Activated T-cell treated with anti-CD3 and anti-CD28 coated beads, Interleukin-2, amount 50 U/mL, for 4 hours (primary cell): ENCODE results near the gene TET2. TPM values are rescaled to one million over a fixed set of nuclear protein-coding genes. Genes with fewer than 3 reads are reported as not detected.

Source experiments
- ATAC-seq, 2 donors: fragments of 200-7000 bp; cut with Tn5 transposase; one replicate each; pipeline ENCODE4 v1.10.0; 2021
- DNase-seq: peaks from one replicate; pipeline ENCODE4 v3.0.0-alpha.2; 2020
- H3K27me3 Mint-ChIP-seq: one replicate; pipeline ENCODE4 v1.8.0; 2021; ENCODE audit warnings: low read depth, mixed read lengths
- H3K36me3 Mint-ChIP-seq: one replicate; pipeline ENCODE4 v1.8.0; 2022; ENCODE audit warnings: mixed read lengths; ENCODE audit not compliant: insufficient read depth
- H3K4me1 Mint-ChIP-seq: one replicate; pipeline ENCODE4 v1.8.0; 2021; ENCODE audit warnings: low read depth, mixed read lengths
- H3K4me3 Mint-ChIP-seq: one replicate; pipeline ENCODE4 v1.8.0; 2021; ENCODE audit warnings: mild to moderate bottlenecking, moderate library complexity, mixed read lengths
- H3K9me3 Mint-ChIP-seq: one replicate; pipeline ENCODE4 v1.8.0; 2021; ENCODE audit warnings: mixed read lengths
- total RNA-seq, 3 donors: library from RNA; stranded (reverse); gene quantifications; one replicate each; pipeline ENCODE4 v1.2.1, GENCODE V29; 2021

The TET2 gene
- total RNA-seq, 3 donors from 2014 or later: 30.0 to 38.3 (median 35.7) TPM

GRCh38 chr4:105257817-105258495 lies 111.3 kb downstream of the TET2 start:
- Mint-ChIP-seq H3K36me3 (peaks cover 44% of the 10 kb centered on the region), H3K4me1 (no peaks in the 10 kb centered on the region), H3K9me3 (peaks cover 17% of the 10 kb centered on the region), H3K4me3 (no peak overlapping the region), H3K27me3 (no peaks in the 10 kb centered on the region)
- ATAC-seq (no peak), DNase-seq (no peak)

DNA sequence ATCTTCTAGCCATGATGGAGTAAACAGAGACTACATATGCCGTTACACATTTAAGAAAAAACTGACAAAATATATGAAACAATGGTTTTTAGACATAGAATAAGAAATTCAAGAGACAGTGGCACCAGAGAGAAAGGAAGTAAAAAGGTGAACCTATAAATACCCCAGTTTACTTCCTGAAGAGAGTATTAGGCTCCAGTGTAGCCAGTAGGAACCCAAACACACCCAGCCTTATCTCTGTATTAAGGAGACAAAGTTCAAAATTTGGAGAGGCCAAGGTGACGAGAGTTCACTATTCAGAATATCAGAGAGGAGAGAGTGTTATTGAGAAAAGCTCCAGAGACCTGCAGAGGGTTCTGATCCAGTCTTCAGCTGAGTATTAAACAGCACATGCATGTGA lies 119.0 kb downstream of the TET2 start:
- Mint-ChIP-seq H3K36me3 (peaks cover 68% of the 10 kb centered on the region), H3K4me1 (no peaks in the 10 kb centered on the region), H3K4me3 (no peak overlapping the region), H3K9me3 (no peaks in the 10 kb centered on the region), H3K27me3 (no peaks in the 10 kb centered on the region)
- DNase-seq (no peak), ATAC-seq (no peak)

- peaks cover 5% of the 10 kb centered on the region for H3K4me1 Mint-ChIP-seq
- H3K27me3 Mint-ChIP-seq: no peaks in the 10 kb centered on the region
- no peak for DNase-seq
- H3K36me3 Mint-ChIP-seq: peaks cover 71% of the 10 kb centered on the region
- ATAC-seq: no peak
- no peak overlapping the region for H3K4me3 Mint-ChIP-seq
- no peaks in the 10 kb centered on the region for H3K9me3 Mint-ChIP-seq
Measured at GRCh38 chr4:105267280-105267679, 120.6 kb downstream of the TET2 start.

DNA sequence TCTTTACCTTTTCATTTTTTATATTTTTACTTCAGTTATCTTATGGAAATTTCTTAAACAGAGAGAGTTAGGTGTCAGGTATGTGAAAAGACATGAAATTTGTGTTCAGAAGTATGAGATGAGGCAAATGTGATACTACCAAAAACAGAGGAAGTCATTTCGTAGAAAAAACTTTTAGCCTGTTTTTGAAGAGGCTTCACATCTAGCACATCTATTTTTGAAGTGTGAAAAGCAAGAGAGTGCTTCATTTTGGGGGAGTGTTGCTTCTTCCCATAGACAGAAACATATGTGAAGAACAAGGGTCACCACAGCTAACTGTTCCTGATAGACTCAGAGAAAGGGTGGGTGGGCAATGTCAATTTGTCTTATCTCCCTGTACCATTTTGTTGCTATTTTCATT lies 125.3 kb downstream of the TET2 start:
- H3K27me3 Mint-ChIP-seq: no peaks in the 10 kb centered on the region
- H3K9me3 Mint-ChIP-seq: no peaks in the 10 kb centered on the region
- H3K36me3 Mint-ChIP-seq: peaks cover 77% of the 10 kb centered on the region
- ATAC-seq (no peak), DNase-seq (no peak)
- H3K4me3 Mint-ChIP-seq: no peak overlapping the region
- H3K4me1 Mint-ChIP-seq: peaks cover 16% of the 10 kb centered on the region

DNA sequence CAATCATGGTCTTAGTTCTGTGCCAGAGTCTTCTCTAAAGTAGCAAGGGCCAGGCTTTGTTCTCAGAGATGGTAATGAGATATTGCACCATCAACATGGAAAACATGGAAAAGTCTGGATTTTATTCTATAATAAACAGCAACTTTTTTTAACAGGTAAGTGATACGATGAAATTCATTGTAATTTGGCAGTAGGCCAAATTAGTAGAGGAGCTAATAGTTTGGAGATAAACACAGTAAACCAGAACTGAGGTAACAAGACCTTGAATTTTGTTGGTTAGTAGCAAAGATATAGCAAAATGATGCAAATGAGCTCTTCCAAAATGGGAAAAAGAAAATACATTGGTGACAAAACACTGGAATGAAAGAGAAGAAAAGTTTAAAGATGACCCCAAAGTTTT lies 126.6 kb downstream of the TET2 start:
- H3K4me3 Mint-ChIP-seq: no peak overlapping the region
- H3K4me1 Mint-ChIP-seq: peaks cover 16% of the 10 kb centered on the region
- H3K27me3 Mint-ChIP-seq: no peaks in the 10 kb centered on the region
- H3K36me3 Mint-ChIP-seq: peaks cover 75% of the 10 kb centered on the region
- ATAC-seq (no peak), DNase-seq (no peak)
- no peaks in the 10 kb centered on the region for H3K9me3 Mint-ChIP-seq

- Mint-ChIP-seq H3K9me3 (no peaks in the 10 kb centered on the region), H3K36me3 (peaks cover 70% of the 10 kb centered on the region), H3K4me1 (peaks cover 19% of the 10 kb centered on the region), H3K27me3 (no peaks in the 10 kb centered on the region), H3K4me3 (no peak overlapping the region)
- no peak for DNase-seq
- no peak for ATAC-seq
Measured at GRCh38 chr4:105274090-105274489, 127.4 kb downstream of the TET2 start.

- Mint-ChIP-seq H3K4me1 (peaks cover 20% of the 10 kb centered on the region), H3K27me3 (no peaks in the 10 kb centered on the region), H3K9me3 (no peaks in the 10 kb centered on the region), H3K36me3 (peaks cover 65% of the 10 kb centered on the region), H3K4me3 (no peak overlapping the region)
- DNase-seq: no peak
- ATAC-seq: no peak
Measured at GRCh38 chr4:105274504-105274903, 127.8 kb downstream of the TET2 start.

DNA sequence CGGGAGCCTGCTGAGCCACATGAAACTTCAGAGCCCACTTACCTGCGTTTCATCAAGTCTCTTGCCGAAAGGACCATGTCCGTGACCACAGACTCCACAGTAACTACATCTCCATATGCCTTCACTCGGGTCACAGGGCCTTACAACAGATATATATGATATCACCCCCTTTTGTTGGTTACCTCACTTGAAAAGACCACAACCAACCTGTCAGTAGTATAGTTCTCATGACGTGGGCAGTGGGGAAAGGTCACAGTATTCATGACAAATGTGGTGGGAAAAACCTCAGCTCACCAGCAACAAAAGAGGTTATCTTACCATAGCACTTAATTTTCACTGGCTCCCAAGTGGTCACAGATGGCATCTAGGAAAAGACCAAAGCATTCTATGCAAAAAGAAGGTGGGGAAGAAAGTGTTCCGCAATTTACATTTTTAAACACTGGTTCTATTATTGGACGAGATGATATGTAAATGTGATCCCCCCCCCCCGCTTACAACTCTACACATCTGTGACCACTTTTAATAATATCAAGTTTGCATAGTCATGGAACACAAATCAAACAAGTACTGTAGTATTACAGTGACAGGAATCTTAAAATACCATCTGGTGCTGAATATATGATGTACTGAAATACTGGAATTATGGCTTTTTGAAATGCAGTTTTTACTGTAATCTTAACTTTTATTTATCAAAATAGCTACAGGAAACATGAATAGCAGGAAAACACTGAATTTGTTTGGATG lies 129.9 kb downstream of the TET2 start:
- DNase-seq (no peak), ATAC-seq (peak in 1 of 2 donors; percentile 17)
- peaks cover 17% of the 10 kb centered on the region for H3K4me1 Mint-ChIP-seq
- no peaks in the 10 kb centered on the region for H3K9me3 Mint-ChIP-seq
- H3K4me3 Mint-ChIP-seq: no peak overlapping the region
- peaks cover 47% of the 10 kb centered on the region for H3K36me3 Mint-ChIP-seq
- H3K27me3 Mint-ChIP-seq: no peaks in the 10 kb centered on the region

DNA sequence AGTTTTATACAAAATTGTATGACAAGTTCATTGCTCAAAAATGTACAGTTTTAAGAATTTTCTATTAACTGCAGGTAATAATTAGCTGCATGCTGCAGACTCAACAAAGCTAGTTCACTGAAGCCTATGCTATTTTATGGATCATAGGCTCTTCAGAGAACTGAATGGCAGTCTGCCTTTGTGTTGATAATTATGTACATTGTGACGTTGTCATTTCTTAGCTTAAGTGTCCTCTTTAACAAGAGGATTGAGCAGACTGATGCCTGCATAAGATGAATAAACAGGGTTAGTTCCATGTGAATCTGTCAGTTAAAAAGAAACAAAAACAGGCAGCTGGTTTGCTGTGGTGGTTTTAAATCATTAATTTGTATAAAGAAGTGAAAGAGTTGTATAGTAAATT lies 131.0 kb downstream of the TET2 start:
- H3K36me3 Mint-ChIP-seq: peaks cover 37% of the 10 kb centered on the region
- no peak for ATAC-seq
- no peak for DNase-seq
- H3K9me3 Mint-ChIP-seq: no peaks in the 10 kb centered on the region
- H3K4me3 Mint-ChIP-seq: no peak overlapping the region
- H3K4me1 Mint-ChIP-seq: peaks cover 11% of the 10 kb centered on the region
- no peaks in the 10 kb centered on the region for H3K27me3 Mint-ChIP-seq

DNA sequence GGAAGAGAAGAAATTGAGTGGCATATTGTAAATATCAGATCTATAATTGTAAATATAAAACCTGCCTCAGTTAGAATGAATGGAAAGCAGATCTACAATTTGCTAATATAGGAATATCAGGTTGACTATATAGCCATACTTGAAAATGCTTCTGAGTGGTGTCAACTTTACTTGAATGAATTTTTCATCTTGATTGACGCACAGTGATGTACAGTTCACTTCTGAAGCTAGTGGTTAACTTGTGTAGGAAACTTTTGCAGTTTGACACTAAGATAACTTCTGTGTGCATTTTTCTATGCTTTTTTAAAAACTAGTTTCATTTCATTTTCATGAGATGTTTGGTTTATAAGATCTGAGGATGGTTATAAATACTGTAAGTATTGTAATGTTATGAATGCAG lies 132.6 kb downstream of the TET2 start:
- H3K4me1 Mint-ChIP-seq: peaks cover 6% of the 10 kb centered on the region
- no peak overlapping the region for H3K4me3 Mint-ChIP-seq
- no peaks in the 10 kb centered on the region for H3K27me3 Mint-ChIP-seq
- H3K9me3 Mint-ChIP-seq: no peaks in the 10 kb centered on the region
- peak in 1 of 2 donors; percentile 42 for ATAC-seq
- DNase-seq: no peak
- H3K36me3 Mint-ChIP-seq: peaks cover 23% of the 10 kb centered on the region

DNA sequence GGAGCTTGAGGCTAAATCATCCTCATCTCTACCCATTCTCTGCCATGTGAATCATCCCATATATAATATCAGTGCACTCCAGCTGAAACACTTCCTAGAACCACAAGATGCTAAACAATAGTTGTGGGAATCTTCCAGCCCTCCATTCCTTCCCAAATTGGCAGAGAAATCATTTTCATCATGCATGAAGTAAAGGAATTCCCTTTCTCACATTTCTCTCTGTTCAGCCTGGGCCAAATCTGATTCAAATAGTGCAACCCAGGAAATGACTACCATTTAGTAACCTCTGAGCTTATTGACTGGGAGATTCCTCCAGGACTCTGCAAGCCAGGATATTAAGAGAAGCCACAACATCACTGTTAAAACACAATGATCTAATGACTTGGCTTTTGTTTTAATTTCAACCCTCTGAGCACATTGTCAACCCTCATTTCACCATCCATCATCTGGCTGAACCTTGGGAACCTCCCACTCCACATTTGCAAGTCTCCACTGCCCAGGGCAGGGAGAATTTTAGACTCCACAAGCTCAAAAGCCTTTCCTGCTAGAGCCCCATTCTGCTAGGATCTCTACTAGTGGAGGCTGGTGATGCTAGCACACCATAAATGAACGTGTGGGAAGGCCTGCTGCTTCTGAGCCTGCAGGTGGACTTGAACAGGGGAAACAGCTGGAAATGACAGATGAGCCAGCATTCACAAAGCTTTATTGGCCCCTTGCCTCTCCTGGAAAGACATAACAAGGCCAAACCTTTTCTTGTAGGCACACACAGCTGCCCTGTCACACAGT lies 133.9 kb downstream of the TET2 start:
- no peak for ATAC-seq
- no peaks in the 10 kb centered on the region for H3K9me3 Mint-ChIP-seq
- H3K4me3 Mint-ChIP-seq: no peak overlapping the region
- peaks cover 12% of the 10 kb centered on the region for H3K36me3 Mint-ChIP-seq
- H3K4me1 Mint-ChIP-seq: peaks cover 6% of the 10 kb centered on the region
- DNase-seq: no peak
- H3K27me3 Mint-ChIP-seq: no peaks in the 10 kb centered on the region

DNA sequence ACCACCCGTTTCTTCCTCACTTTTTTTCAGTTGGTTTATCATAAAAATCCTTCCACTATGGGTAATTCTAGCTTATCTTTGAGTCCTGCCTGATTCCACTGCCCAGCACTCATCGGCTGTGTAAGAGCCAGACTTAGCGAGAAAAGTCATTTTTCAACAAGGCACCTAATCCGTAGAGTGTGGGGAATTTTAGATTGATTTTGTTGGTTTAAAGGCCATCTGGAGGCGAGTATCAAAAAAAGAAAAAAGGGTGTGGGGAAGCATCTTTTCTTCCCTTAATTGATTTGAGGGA lies 134.4 kb downstream of the TET2 start:
- Mint-ChIP-seq H3K4me1 (peaks cover 6% of the 10 kb centered on the region), H3K4me3 (no peak overlapping the region), H3K27me3 (no peaks in the 10 kb centered on the region), H3K9me3 (no peaks in the 10 kb centered on the region), H3K36me3 (peaks cover 6% of the 10 kb centered on the region)
- ATAC-seq (no peak), DNase-seq (no peak)

DNA sequence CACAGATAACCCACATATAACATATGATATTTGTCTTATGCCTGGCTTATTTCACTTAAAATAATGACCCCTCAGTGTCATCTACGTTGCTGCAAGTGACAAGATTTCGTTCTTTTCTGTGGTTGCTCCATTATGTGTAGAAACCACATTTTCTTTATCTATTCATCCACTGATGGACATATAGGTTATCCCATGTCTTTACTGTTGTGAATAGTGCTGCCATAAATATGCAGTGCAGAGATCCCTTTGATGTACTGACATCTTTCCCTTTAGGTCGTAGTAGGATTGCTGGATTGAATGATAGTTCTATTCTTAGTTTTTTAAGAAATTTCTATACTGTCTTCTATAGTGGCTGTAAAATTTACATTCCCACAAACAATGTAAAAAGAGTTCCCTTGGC lies 135.8 kb downstream of the TET2 start:
- Mint-ChIP-seq H3K4me1 (peaks cover 8% of the 10 kb centered on the region), H3K9me3 (peaks cover 6% of the 10 kb centered on the region), H3K4me3 (no peak overlapping the region), H3K36me3 (peaks cover 3% of the 10 kb centered on the region), H3K27me3 (no peaks in the 10 kb centered on the region)
- DNase-seq (no peak), ATAC-seq (no peak)

- ATAC-seq: no peak
- Mint-ChIP-seq H3K4me1 (peaks cover 8% of the 10 kb centered on the region), H3K4me3 (no peak overlapping the region), H3K27me3 (no peaks in the 10 kb centered on the region), H3K36me3 (peaks cover 2% of the 10 kb centered on the region), H3K9me3 (peaks cover 14% of the 10 kb centered on the region)
- DNase-seq: no peak
Measured at GRCh38 chr4:105283501-105283900, 136.8 kb downstream of the TET2 start.

- peaks cover 4% of the 10 kb centered on the region for H3K4me1 Mint-ChIP-seq
- peaks cover 6% of the 10 kb centered on the region for H3K36me3 Mint-ChIP-seq
- DNase-seq: no peak
- no peaks in the 10 kb centered on the region for H3K27me3 Mint-ChIP-seq
- H3K9me3 Mint-ChIP-seq: peaks cover 19% of the 10 kb centered on the region
- H3K4me3 Mint-ChIP-seq: no peak overlapping the region
- ATAC-seq: no peak
Measured at GRCh38 chr4:105288121-105288520, 141.4 kb downstream of the TET2 start.
